Stimulated activated CD8-positive, alpha-beta memory T cell treated with anti-CD3 and anti-CD28 coated beads, Interleukin-15, amount 100 ng/mL, for 24 hours (primary cell): ENCODE measurements around the gene NAMPT.
"Not testable (repeated sequence)": the region's sequence is repeated elsewhere in the genome, so short reads cannot be mapped to it uniquely, and the experiment has no call there.

Source experiments
- DNase-seq: peaks from one replicate; pipeline ENCODE4 v3.0.0-alpha.2; 2020; ENCODE audit warnings: low read depth

Gene NAMPT

GRCh38 chr7:106304568-106304967 is 19.8 kb upstream of the NAMPT start:
- no peak for DNase-seq

GRCh38 chr7:106298631-106299030 is 13.8 kb upstream of the NAMPT start:
- DNase-seq: not testable (repeated sequence)

- not testable (repeated sequence) for DNase-seq
Observed at GRCh38 chr7:106298155-106298554, 13.4 kb upstream of the NAMPT start.

GRCh38 chr7:106294334-106294733 is 9.6 kb upstream of the NAMPT start:
- no peak for DNase-seq

- DNase-seq: no peak
Observed at GRCh38 chr7:106291247-106291646, 6.5 kb upstream of the NAMPT start.

GRCh38 chr7:106290319-106290718 is 5.5 kb upstream of the NAMPT start:
- no peak for DNase-seq

GRCh38 chr7:106289848-106290247 is 5.1 kb upstream of the NAMPT start:
- DNase-seq: no peak

- no peak for DNase-seq
Observed at GRCh38 chr7:106288263-106288662, 3.5 kb upstream of the NAMPT start.

GRCh38 chr7:106287786-106288185 is 3.0 kb upstream of the NAMPT start:
- DNase-seq: no peak

GRCh38 chr7:106285855-106286492 is 1.2 kb upstream of the NAMPT start:
- no peak for DNase-seq

- DNase-seq: peak; percentile 97
Observed at GRCh38 chr7:106285051-106285854, 470 bp upstream of the NAMPT start.

GRCh38 chr7:106283831-106284713 is 711 bp downstream of the NAMPT start:
- peak; percentile 11 for DNase-seq

- no peak for DNase-seq
Observed at GRCh38 chr7:106283501-106283830, 1.3 kb downstream of the NAMPT start.

- no peak for DNase-seq
Observed at GRCh38 chr7:106282852-106283251, 1.9 kb downstream of the NAMPT start.

GRCh38 chr7:106282390-106282789 is 2.4 kb downstream of the NAMPT start:
- DNase-seq: no peak

- no peak for DNase-seq
Observed at GRCh38 chr7:106281585-106282318, 3.0 kb downstream of the NAMPT start.

GRCh38 chr7:106281127-106281526 is 3.7 kb downstream of the NAMPT start:
- no peak for DNase-seq

- DNase-seq: no peak
Observed at GRCh38 chr7:106279425-106280197, 5.2 kb downstream of the NAMPT start.

GRCh38 chr7:106278695-106279094 is 6.1 kb downstream of the NAMPT start:
- DNase-seq: no peak

- no peak for DNase-seq
Observed at GRCh38 chr7:106277976-106278375, 6.8 kb downstream of the NAMPT start.

- DNase-seq: no peak
Observed at GRCh38 chr7:106276513-106276912, 8.3 kb downstream of the NAMPT start.
